Stimulated activated CD4-positive, alpha-beta T cell treated with anti-CD3 and anti-CD28 coated beads, Interleukin-1b, Interleukin-23, amount 100 ng/mL, for 48 hours (primary cell): ENCODE results near the gene PTGER1.

Experiments
- DNase-seq: peaks from one replicate; pipeline ENCODE4 v3.0.0-alpha.2; 2020

Gene PTGER1

DNA sequence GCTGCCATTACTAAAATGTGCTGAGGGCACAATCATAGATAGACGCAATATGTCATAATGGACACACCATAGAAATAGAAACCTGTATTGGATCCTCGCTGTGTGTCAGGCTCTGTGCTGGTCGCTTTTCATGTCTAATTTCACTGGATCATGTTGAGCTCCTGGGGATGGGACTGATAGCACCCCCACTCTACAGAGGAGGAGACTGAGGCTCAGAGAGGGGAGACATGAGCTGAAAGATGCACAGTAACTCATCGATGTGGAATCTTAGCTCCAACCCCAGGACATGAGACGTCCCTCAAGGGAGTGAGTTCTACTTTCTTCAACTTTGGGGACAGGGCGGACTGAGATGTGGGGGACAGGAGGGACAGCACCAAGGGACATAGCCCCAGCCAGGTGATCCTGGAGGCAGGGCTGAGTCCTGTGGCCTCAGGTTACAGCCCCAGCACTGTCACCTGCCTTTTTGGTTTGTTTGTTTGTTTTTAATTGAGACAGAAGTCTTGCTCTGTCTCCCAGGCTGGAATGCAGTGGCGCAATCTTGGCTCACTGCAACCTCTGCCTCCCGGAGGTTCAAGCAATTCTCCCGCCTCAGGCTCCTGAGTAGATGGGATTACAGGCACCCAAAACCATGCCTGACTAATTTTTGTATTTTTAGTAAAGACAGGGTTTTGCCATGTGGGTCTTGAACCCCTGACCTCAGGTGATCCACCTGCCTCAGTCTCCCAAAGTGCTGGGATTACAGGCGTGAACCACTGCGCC lies 27.4 kb upstream of the PTGER1 start:
- DNase-seq, result no peak

DNA sequence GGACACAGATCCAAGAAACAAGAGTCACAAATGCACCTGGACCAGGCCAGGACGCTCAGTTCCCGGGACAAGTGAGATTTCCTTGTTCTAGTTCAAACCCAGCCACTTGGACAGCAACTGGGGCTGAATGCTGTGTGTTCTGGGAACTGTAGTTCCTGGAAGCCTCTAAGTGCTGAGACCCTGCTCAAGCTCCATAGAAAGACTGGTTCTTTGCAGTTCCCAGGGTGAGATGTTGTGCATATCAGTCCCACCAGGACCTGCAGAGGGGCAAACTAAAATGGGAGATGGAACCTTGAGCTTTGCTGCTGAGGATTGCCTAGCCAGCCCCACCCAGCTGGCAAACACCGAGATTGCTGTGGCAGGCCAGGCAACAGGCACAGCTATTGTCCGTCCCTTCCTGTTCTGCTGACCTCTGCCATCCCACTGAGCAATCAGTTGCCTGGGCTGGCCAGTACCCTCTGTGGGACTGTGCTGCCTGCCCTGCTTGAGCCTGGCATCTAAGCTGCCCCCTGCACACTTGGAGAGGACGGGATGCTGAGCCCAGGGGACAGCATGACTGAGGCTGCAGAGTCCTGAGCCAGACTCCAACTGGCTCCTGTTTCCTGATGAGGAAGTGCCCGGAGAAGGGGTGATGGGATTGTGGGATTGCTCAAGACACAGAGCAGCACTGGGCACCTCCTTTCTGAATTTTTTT lies 22.2 kb upstream of the PTGER1 start:
- DNase-seq, result no peak

DNA sequence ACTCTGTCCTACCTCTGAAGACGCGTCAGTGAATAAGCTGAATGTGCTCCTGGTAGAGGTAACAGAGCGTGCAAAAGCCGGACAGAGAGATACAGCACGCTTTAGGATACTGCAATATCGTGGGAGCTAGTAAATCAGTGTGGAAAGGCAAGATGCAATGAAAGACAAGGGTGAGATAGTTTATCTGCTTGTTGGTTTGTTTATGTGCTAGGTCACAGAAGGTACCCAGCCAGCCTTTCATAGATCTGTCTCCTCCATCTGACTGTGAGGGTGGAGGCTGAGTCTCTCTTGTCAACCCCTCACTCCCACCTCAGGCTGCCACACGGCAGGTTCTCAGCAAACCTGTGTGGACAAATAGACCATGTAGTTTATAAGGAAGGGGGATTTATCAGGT lies 21.7 kb upstream of the PTGER1 start:
- DNase-seq, result no peak

DNA sequence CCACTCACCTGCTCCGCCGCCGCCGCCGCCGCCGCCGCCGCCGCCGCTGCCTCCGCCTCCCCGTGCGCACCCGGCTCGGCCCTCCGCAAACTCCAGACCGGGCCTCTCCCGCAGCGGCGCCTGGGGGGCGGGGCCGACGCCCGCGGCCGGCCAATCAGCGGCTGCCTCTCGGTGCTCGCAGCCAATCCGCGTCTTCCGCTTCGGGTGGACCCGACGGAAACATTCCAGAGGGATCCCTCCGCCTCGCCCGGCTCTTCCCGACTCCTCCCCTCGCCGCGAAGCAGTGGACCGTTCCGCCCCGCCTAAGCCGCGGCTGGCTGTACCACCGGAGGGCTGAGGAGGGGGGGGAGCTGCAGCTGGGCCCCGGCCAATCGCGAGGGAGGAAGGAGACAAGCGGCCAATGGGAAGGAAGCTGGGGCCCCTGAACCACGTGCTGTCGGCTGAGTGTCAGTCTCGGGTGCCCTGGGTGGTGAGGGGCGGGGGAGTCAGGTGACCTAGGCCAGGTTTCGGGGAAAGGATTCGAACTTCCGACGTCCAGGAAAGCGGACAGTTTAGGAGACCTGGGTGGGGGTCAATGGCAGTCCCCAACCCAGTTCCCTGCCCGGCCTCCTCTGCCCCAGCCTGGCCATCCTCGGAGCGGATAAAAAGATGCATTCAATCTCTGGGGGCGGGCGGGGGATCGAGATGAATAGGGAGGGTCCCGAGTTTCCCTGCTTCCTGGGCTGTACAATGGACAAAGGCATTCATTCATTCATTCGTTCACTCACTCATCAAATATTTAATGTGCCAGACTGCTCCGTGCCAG lies 21.1 kb upstream of the PTGER1 start, which contains the start of gene GIPC1:
TSS of gene GIPC1 (minus strand) at position 99 of the 805 bp plus-strand sequence. CDS start 13,151 bp downstream, outside the sequence.
- peak; percentile 80 for DNase-seq

DNA sequence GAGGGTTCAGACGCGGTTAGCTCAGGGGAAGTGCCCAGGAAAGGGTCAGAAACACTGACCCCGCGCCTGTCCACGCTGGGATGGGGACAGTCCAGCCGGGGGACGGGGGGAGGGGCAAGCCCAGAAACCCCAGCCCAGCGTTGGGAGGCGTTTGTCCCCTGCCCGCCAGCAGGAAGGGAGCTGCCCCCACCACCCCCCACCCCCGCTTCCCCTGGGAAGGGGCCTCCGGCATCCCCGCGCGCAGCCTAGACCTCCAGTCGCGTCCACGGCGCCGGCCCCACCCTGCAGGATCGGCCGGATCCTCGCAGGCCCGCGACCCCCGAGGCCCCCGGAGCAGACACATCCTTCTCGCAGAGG lies 20.5 kb upstream of the PTGER1 start:
- no peak for DNase-seq

DNA sequence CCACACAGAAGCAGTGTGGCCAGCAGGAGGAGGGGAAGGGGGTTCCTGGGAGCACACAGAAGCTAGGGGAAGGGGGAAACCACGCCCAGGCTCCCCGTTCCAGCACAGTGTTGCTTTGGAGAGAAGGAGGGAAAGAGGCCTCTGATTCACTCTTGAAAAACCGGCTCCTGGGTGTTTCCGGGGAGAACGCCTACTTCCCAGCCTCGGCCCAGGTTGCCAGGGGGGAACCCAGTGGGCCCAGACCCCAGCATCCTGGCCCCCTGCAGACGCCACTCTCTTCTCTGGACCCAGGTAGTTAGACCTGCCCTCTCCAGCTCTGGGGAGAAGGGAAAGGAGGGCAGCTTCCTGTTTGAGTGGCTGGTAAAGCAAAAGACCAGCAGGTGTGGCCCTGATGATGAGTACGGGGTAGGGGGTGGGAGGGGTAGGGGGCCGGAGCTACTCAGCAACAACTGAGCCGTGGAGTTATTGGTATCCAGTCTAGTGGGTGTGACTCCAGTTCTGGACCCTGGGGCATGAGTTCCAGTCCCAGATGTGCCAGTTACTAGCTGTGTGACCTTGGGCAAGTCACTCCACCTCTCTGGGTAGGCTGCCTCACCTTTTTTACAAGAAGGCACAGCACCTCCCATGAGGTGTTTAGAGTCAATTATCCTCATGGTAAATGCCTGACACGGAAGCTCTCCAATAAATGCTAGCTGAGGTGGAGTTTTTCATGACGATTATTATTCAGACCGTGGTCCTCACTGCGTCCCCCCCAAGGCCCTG lies 19.9 kb upstream of the PTGER1 start:
- no peak for DNase-seq

DNA sequence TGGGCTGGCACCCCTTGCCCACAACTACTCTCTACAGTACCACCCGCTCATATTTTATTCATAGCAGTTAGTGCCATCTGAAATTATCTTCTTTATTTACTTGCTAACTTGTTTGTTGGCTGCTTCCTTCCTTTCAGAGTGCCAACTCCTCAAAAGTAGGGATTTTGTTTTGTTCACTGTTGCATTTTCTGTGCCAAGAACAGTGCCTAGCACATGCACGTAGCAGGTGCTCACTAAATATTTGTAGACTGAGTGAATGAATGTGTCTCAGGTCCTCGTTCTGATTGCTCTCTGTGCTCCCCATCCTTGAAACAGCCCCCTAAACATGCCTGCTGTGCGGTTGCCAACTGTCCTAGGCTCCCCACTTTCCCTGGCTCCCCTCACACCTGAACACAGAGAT lies 19.3 kb upstream of the PTGER1 start:
- DNase-seq, result no peak

DNA sequence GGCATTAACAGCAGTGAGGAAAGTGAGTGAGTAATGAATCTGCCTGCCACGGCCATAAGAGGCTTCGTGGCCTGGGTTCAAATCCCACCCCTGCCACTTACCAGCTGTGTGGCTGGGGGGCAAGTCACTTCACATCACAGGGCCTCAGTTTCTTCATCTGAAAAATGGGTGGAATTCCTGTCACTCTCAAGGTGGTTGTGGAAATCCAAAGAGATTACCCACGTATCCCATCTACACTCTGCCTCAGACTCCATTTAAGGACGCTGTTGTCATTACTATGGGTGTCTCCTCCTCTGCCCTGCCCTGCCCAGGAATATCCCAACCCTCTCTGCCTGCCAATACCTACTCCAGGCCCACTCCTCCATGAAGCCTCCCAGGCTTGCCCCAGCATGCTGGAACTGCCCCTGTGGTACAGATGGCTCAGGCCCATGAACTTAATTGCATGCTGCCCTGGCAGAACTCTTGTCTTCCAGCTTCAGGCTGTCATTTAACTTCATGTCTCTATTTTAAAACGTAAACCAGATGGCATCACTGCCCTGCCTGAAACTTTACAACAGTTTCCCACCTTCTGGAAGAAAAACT lies 17.7 kb upstream of the PTGER1 start:
- no peak for DNase-seq

DNA sequence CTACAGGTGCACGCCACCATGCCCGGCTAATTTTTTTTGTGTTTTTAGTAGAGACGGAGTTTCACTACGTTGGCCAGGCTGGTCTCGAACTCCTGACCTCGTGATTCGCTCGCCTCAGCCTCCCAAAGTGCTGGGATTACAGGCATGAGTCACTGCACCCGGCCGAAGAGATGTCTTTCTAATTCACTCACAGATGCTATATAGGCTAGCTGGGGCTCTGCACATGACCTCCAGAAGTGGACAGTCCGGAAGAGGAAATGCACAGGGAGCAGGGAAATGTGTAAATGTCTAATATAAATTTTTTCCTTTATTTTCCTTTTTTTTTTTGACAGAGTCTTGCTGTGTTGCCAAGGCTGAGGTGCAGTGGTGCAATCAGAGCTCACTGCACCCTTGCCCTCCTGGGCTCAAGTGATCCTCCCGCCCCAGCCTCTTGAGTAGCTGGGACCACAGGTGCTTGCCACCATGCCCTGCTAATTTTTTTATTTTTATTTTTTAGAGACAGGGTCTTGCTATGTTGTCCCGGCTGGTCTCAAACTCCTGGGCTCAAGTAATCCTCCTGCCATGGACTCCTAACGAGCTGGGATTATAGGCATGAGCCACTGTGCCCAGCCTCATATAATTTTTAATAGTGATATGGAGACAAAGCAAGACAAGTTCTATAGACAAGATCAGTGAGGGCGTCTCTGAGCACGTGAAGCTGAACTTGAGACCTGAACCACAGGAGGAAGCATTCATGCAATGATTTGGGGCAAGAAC lies 12.4 kb upstream of the PTGER1 start:
- no peak for DNase-seq

DNA sequence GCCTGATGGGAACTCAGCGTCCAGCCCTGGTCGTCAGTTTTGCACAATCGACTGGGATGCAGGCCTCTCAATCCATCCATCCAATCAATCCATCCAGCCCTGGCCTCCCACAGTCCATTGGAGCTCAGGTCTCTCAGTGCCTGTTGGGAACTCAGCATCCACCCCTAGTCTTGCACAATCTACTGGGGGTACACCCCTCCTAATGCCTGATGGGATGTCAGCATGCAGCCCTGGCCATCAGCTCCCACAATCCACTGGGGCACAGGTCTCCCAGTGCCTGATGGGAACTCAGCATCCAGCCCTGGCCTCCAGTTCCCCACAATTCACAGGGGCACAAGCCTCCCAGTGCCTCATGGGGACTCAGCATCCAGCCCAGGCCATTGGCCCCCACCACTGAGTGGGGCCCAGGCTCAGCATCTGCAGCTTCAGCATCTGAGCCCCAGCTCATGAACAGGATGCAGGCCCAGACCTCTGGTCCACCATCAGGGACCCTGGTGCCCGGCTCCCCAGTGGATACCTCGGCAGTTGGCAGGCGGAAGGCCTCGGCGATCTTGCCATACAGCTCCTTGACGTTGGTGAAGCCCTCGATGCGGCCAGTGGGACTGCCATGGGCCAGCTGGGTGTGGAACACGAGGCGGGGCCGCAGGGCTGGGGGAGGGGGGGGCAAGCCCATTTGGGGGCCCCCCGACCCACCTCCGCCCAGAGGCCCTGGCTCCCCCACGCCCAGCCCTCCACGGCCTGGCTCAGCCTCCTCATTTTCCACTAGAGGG lies 7.2 kb upstream of the PTGER1 start:
- no peak for DNase-seq

DNA sequence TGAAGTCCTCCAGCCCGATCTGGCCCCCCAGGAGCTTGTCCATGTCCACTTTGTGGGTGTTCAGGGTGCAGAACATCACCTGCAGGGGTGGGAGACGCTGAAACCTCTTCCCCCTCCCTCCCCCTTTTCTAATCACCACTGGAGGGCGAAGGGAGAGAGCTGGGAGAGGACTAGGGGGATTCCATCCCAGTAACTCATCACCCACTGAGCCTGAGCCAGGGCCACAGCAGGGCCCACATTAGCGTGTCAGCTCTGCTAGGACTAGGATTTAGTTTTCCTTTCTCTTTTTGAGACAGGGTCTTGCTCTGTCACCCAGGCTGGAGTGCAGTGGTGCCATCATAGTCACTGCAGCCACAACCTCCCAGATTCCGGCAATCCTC lies 5.5 kb upstream of the PTGER1 start:
- DNase-seq, result no peak

DNA sequence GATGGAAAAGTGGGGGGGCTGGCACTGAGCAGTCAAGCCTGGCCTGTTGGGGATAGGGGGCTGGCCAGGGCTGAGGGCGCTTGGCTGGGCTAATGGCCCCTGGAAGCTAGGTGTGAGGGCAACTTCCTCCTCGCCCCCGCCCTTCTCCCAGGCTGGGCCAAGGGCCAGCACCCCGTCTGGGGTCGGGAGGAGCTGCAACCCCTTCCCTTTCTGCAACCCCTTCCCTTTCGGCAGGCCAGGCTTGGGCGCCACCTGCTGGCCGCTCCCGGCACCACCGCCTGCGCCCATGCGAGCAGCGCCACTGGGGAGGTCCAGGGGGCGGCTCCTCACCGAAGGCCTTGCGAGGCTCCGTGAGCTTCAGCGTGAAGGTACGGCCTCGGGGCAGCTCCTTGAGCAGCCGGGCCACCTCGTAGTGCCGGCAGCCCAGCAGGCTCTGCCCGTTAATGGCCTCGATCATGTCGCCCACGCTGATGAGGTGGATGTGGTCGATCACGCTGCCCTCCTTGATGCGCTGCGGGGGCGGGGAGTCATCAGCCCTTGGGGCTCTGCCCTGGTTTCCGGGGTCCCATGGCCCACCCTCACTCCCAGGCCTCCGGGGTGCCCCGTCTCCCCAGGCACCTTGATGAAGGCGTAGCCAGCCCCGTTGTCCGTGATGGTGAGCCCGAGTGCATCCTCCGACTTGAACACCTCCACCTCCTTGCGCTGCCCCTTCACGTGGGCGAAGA lies 5.0 kb upstream of the PTGER1 start:
- DNase-seq, result peak; percentile 71

DNA sequence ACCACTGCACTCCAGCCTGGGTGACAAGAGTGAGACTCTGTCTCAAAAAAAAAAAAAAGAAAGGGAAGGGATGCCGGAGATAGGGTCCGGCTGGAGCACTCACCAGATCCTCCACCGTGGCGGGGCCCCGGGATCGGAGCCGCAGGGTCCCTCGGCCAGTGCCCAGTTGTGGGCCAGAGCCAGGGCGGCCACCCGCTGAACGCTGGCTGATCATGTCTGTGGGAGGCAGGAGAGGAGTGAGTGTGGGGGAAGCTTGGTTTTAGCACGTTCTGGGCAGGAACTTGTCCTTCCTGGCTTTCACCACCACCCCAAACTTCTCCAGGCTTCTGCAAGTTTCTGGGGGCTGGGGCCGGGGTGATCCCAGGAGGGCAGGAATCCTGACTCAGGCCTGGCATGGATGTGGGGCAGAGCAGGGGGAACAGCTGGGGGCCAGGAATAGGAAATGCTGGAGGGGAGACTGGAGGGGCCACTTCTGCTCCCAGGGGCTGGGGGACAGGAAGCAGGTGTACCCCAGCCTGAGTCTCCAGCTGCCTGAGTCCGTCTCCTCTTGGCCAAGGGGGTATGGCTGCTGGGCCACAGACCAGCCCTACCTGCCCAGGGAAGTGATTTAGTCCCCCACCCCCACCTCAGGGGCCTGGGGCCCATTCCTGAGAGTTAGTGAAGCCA lies 4.3 kb upstream of the PTGER1 start:
- DNase-seq, result no peak

DNA sequence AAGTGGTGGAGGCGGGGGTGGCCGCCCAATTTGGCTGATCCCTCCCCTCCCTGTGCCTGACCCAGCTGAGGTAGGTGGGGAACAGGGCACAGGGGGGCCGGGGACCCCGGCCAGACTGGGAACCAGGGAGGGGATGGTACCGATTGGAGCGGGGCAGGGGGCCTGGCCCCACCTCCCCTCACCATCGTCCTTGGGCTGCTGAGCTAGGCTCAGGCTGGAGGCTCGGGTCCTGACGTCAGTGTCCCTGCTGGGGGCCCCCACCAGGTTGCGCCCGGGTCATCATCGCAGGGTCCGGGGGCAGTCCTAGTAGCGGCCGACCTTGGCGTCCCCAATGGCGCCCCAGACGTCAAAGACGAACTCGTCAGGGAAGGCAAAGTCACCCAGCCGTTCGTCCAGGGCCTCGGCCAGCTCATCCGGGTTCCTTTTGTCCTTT lies 3.0 kb upstream of the PTGER1 start:
- no peak for DNase-seq

DNA sequence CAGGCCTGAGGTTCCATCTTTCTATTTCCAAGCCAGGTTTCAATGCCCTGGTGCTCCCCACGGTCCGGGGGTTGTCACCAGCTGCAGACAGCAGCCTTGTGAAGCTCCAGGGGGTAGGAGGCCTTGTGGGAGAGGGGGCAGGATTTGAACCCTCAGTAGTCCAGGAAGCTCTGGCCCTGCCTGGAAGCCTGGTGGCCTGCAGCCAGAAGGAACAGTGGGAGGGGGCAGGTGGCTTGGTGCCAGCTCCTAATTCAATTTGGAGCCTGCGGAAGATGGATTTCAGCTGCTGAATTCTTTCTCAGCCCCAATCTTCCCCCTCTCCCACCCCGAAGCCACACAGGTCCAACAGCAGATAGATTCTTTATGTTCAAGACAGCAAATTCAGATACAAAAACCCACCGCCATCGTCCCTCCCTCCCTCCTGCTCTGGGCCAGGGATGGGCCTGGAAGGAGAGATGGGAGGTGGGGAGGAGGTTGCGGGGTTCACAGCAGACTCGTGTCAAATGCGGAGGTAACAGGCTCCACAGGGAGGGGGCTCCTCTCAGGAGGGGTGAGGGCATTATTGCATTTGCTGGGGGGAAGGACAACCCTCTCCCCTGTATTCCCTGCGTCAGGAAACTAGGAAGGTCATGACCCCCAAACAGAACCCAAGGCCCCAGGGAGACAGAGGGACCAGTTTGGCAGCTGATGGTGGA lies 2.4 kb upstream of the PTGER1 start:
- no peak for DNase-seq

DNA sequence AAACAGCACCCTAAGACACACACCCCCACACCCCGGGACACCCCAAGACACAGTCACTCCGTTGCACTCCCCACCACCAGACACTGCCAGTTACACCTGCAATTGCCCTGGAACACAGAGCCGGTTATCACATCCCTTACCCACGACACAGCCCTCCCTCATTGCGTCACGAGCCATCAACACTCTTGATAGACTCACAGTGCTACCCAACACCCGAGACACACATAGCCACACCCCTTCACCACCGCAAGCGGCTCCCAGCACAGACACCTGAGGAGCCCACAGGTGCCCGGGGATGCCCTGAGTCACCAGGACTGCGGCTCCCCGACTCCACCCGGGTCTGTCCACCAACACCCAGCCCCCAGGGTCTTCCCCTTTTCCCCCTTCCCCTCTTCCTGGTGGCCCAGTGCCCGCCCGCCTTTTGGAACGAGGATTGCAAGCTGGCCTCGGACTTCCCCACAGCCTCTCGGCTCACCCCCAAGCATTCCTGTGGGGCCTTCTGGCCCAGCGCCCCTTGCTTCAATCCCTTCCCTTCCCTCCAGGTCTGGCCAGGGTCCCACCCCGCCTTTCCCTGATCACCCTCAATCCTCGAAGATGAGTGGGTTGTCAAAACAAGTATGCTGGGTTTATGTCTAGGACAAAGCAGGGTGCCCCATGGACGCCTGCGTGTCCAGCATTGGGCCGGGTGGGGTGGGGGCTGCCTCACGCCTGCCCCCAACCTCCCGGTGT lies 1.7 kb upstream of the PTGER1 start:
- no peak for DNase-seq

DNA sequence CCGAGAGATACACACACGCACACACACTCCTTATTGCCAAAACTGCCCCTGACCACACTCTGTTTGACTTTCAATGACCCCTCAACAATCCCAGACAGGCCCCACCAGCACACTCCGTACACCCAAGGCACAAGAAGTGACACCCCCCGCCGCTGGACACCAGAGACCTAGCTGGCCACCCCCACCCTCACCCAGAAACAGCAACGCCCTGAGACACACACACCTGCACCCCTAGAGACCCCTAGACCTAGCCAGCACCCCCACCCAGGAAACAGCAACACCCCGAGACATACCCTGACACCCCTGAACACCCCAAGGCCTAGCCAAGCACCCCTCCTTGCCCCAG lies 1.1 kb upstream of the PTGER1 start:
- no peak for DNase-seq

DNA sequence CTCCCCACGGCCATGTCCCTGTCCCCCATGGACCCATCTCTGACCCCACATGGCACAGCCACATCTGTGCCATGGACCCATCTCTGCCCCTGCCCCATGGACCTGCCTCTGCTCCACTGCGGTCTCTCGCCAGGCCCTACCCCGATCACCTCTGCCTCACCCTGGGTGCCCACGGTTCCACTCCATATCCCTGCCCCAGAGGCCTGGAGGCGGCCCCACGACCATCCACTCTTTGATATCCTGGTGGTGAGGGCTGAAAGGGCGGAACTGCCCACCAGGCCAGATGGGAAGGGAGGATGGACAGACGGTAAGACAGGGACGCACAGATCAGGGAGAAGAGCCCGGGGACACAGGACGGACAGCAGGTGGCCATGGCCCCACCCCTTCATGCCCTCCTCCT lies 327 bp downstream of the PTGER1 start:
- DNase-seq, result no peak
